B cell (primary cell): ENCODE results near the gene LACTB.

Experiments
- EZH2 ChIP-seq: IDR thresholded peaks from 2 replicates; pipeline ENCODE4 v1.6.1; 2012; ENCODE audit warnings: borderline replicate concordance, low read depth, mild to moderate bottlenecking, moderate library complexity, low read length; ENCODE audit not compliant: insufficient read depth, poor library complexity, severe bottlenecking
- TF ChIP-seq, protein P1 (sequence below): fragments of 200-600 bp; IDR thresholded peaks from one replicate; pipeline ENCODE4 v1.8.0; 2022; ENCODE audit warnings: antibody characterized with exemption, mild to moderate bottlenecking

- TF ChIP-seq, protein P1, sequence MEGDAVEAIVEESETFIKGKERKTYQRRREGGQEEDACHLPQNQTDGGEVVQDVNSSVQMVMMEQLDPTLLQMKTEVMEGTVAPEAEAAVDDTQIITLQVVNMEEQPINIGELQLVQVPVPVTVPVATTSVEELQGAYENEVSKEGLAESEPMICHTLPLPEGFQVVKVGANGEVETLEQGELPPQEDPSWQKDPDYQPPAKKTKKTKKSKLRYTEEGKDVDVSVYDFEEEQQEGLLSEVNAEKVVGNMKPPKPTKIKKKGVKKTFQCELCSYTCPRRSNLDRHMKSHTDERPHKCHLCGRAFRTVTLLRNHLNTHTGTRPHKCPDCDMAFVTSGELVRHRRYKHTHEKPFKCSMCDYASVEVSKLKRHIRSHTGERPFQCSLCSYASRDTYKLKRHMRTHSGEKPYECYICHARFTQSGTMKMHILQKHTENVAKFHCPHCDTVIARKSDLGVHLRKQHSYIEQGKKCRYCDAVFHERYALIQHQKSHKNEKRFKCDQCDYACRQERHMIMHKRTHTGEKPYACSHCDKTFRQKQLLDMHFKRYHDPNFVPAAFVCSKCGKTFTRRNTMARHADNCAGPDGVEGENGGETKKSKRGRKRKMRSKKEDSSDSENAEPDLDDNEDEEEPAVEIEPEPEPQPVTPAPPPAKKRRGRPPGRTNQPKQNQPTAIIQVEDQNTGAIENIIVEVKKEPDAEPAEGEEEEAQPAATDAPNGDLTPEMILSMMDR: no peak
- no peak for TF ChIP-seq EZH2
Observed at GRCh38 chr15:63188926-63189871, 67.5 kb downstream of the LACTB start, which contains the start of gene RAB8B.
